Activated T-cell treated with anti-CD3 and anti-CD28 coated beads, Interleukin-2, amount 50 U/mL, for 24 hours (primary cell): ENCODE results near the gene CCDC69.
A peak's percentile ranks its signal among the peaks of the same experiment; 100 is the strongest.
"Not testable (repeated sequence)": the region's sequence is repeated elsewhere in the genome, so short reads cannot be mapped to it uniquely, and the experiment has no call there.

Experiments
- DNase-seq: peaks from one replicate; pipeline ENCODE4 v3.0.0-alpha.2; 2020
- H3K27ac Mint-ChIP-seq: 2 replicates; pipeline ENCODE4 v1.8.0; 2020; ENCODE audit warnings: mild to moderate bottlenecking, mixed read lengths
- H3K27me3 Mint-ChIP-seq: 2 replicates; pipeline ENCODE4 v1.8.0; 2020; ENCODE audit warnings: mixed read lengths
- H3K36me3 Mint-ChIP-seq: 2 replicates; pipeline ENCODE4 v1.8.0; 2020; ENCODE audit warnings: low read depth, mixed read lengths
- H3K4me1 Mint-ChIP-seq: 2 replicates; pipeline ENCODE4 v1.8.0; 2020; ENCODE audit warnings: low read depth, mixed read lengths
- H3K4me3 Mint-ChIP-seq: 2 replicates; pipeline ENCODE4 v1.8.0; 2020; ENCODE audit warnings: mild to moderate bottlenecking, moderate library complexity, mixed read lengths
- H3K9me3 Mint-ChIP-seq: 2 replicates; pipeline ENCODE4 v1.8.0; 2020; ENCODE audit warnings: mixed read lengths

The CCDC69 gene

GRCh38 chr5:151223447-151224264, at the start of gene CCDC69:
Gene CCDC69, minus strand, starts transcription at chr5:151224092. Its CDS starts 122 bp downstream, at chr5:151223970.
- DNase-seq: peak; percentile 80
- Mint-ChIP-seq H3K9me3 (no peaks in the 10 kb centered on the region), H3K36me3 (peaks cover 32% of the 10 kb centered on the region), H3K27ac (peak within 1 kb of the TSS; percentile 90), H3K4me1 (peaks cover 59% of the 10 kb centered on the region), H3K4me3 (peak within 1 kb of the TSS; percentile 87), H3K27me3 (no peaks in the 10 kb centered on the region)

- DNase-seq: no peak
- H3K4me1 Mint-ChIP-seq: no peaks in the 10 kb centered on the region
- H3K27me3 Mint-ChIP-seq: no peaks in the 10 kb centered on the region
- no peak overlapping the region for H3K27ac Mint-ChIP-seq
- no peak overlapping the region for H3K4me3 Mint-ChIP-seq
- no peaks in the 10 kb centered on the region for H3K9me3 Mint-ChIP-seq
- H3K36me3 Mint-ChIP-seq: peaks cover 23% of the 10 kb centered on the region
Observed at GRCh38 chr5:151271336-151271735, 47.4 kb upstream of the CCDC69 start.

- no peaks in the 10 kb centered on the region for H3K9me3 Mint-ChIP-seq
Observed at GRCh38 chr5:151270599-151270998, 46.7 kb upstream of the CCDC69 start.

GRCh38 chr5:151267491-151268260, 43.8 kb upstream of the CCDC69 start:
- peaks cover 35% of the 10 kb centered on the region for H3K36me3 Mint-ChIP-seq
- H3K27me3 Mint-ChIP-seq: no peaks in the 10 kb centered on the region
- H3K9me3 Mint-ChIP-seq: no peaks in the 10 kb centered on the region
- H3K4me3 Mint-ChIP-seq: no peak overlapping the region
- DNase-seq: no peak
- H3K4me1 Mint-ChIP-seq: peaks cover 13% of the 10 kb centered on the region
- H3K27ac Mint-ChIP-seq: no peak overlapping the region

More at GRCh38 chr5:151270599-151270998, 46.7 kb upstream of the CCDC69 start:
- Mint-ChIP-seq H3K4me3 (no peak overlapping the region), H3K27me3 (no peaks in the 10 kb centered on the region), H3K36me3 (peaks cover 27% of the 10 kb centered on the region), H3K27ac (no peak overlapping the region), H3K4me1 (no peaks in the 10 kb centered on the region)
- DNase-seq: no peak

GRCh38 chr5:151264113-151264512, 40.2 kb upstream of the CCDC69 start:
- Mint-ChIP-seq H3K4me3 (no peak overlapping the region), H3K27ac (peak overlapping the region; percentile 83), H3K27me3 (no peaks in the 10 kb centered on the region), H3K9me3 (no peaks in the 10 kb centered on the region), H3K36me3 (peaks cover 39% of the 10 kb centered on the region), H3K4me1 (peaks cover 13% of the 10 kb centered on the region)
- DNase-seq: no peak

GRCh38 chr5:151262532-151262931, 38.6 kb upstream of the CCDC69 start:
- DNase-seq: no peak
- Mint-ChIP-seq H3K4me1 (peaks cover 16% of the 10 kb centered on the region), H3K4me3 (no peak overlapping the region), H3K36me3 (peaks cover 28% of the 10 kb centered on the region), H3K9me3 (no peaks in the 10 kb centered on the region), H3K27me3 (no peaks in the 10 kb centered on the region), H3K27ac (no peak overlapping the region)

- no peak overlapping the region for H3K27ac Mint-ChIP-seq
- peaks cover 12% of the 10 kb centered on the region for H3K36me3 Mint-ChIP-seq
- no peak for DNase-seq
- H3K27me3 Mint-ChIP-seq: no peaks in the 10 kb centered on the region
- no peaks in the 10 kb centered on the region for H3K9me3 Mint-ChIP-seq
- no peak overlapping the region for H3K4me3 Mint-ChIP-seq
- peaks cover 24% of the 10 kb centered on the region for H3K4me1 Mint-ChIP-seq
Observed at GRCh38 chr5:151259931-151260330, 36.0 kb upstream of the CCDC69 start.

- no peak for DNase-seq
- H3K9me3 Mint-ChIP-seq: no peaks in the 10 kb centered on the region
- H3K36me3 Mint-ChIP-seq: peaks cover 9% of the 10 kb centered on the region
- H3K4me1 Mint-ChIP-seq: peaks cover 26% of the 10 kb centered on the region
- no peaks in the 10 kb centered on the region for H3K27me3 Mint-ChIP-seq
- no peak overlapping the region for H3K4me3 Mint-ChIP-seq
- H3K27ac Mint-ChIP-seq: peak overlapping the region; percentile 15
Observed at GRCh38 chr5:151258816-151259215, 34.9 kb upstream of the CCDC69 start.

GRCh38 chr5:151258201-151258611, 34.3 kb upstream of the CCDC69 start:
- Mint-ChIP-seq H3K36me3 (peaks cover 7% of the 10 kb centered on the region), H3K9me3 (no peaks in the 10 kb centered on the region), H3K27ac (no peak overlapping the region), H3K27me3 (no peaks in the 10 kb centered on the region), H3K4me1 (peaks cover 27% of the 10 kb centered on the region), H3K4me3 (no peak overlapping the region)
- DNase-seq: no peak

GRCh38 chr5:151257731-151258181, 33.9 kb upstream of the CCDC69 start:
- H3K4me1 Mint-ChIP-seq: peaks cover 28% of the 10 kb centered on the region
- no peak overlapping the region for H3K4me3 Mint-ChIP-seq
- peaks cover 7% of the 10 kb centered on the region for H3K36me3 Mint-ChIP-seq
- no peaks in the 10 kb centered on the region for H3K27me3 Mint-ChIP-seq
- H3K9me3 Mint-ChIP-seq: no peaks in the 10 kb centered on the region
- no peak for DNase-seq
- no peak overlapping the region for H3K27ac Mint-ChIP-seq

GRCh38 chr5:151255621-151256286, 31.9 kb upstream of the CCDC69 start:
- no peaks in the 10 kb centered on the region for H3K27me3 Mint-ChIP-seq
- no peak overlapping the region for H3K27ac Mint-ChIP-seq
- DNase-seq: no peak
- no peaks in the 10 kb centered on the region for H3K9me3 Mint-ChIP-seq
- H3K4me3 Mint-ChIP-seq: no peak overlapping the region
- peaks cover 2% of the 10 kb centered on the region for H3K36me3 Mint-ChIP-seq
- peaks cover 44% of the 10 kb centered on the region for H3K4me1 Mint-ChIP-seq

GRCh38 chr5:151254990-151255389, 31.1 kb upstream of the CCDC69 start:
- peaks cover 51% of the 10 kb centered on the region for H3K4me1 Mint-ChIP-seq
- not testable (repeated sequence) for H3K27ac Mint-ChIP-seq, DNase-seq, H3K4me3 Mint-ChIP-seq, H3K9me3 Mint-ChIP-seq, H3K36me3 Mint-ChIP-seq, H3K27me3 Mint-ChIP-seq

GRCh38 chr5:151254556-151254955, 30.7 kb upstream of the CCDC69 start:
- Mint-ChIP-seq H3K27me3 (no peaks in the 10 kb centered on the region), H3K9me3 (no peaks in the 10 kb centered on the region), H3K27ac (no peak overlapping the region), H3K4me1 (peaks cover 51% of the 10 kb centered on the region), H3K4me3 (peak overlapping the region; percentile 89), H3K36me3 (peaks cover 2% of the 10 kb centered on the region)
- DNase-seq: no peak

GRCh38 chr5:151253605-151253950, 29.7 kb upstream of the CCDC69 start:
- peaks cover 2% of the 10 kb centered on the region for H3K36me3 Mint-ChIP-seq
- no peaks in the 10 kb centered on the region for H3K9me3 Mint-ChIP-seq
- H3K4me3 Mint-ChIP-seq: peak overlapping the region; percentile 89
- no peaks in the 10 kb centered on the region for H3K27me3 Mint-ChIP-seq
- H3K4me1 Mint-ChIP-seq: peaks cover 49% of the 10 kb centered on the region
- H3K27ac Mint-ChIP-seq: peak overlapping the region; percentile 85
- no peak for DNase-seq
